EH (cell line): ENCODE results near the gene MALL.
A peak's percentile ranks its signal among the peaks of the same experiment; 100 is the strongest.
"Not testable (repeated sequence)": the region's sequence is repeated elsewhere in the genome, so short reads cannot be mapped to it uniquely, and the experiment has no call there.

Source experiments
- DNase-seq: peaks from one replicate; pipeline ENCODE4 v3.0.0-alpha.2; 2015; ENCODE audit warnings: low read depth

Gene MALL

DNA sequence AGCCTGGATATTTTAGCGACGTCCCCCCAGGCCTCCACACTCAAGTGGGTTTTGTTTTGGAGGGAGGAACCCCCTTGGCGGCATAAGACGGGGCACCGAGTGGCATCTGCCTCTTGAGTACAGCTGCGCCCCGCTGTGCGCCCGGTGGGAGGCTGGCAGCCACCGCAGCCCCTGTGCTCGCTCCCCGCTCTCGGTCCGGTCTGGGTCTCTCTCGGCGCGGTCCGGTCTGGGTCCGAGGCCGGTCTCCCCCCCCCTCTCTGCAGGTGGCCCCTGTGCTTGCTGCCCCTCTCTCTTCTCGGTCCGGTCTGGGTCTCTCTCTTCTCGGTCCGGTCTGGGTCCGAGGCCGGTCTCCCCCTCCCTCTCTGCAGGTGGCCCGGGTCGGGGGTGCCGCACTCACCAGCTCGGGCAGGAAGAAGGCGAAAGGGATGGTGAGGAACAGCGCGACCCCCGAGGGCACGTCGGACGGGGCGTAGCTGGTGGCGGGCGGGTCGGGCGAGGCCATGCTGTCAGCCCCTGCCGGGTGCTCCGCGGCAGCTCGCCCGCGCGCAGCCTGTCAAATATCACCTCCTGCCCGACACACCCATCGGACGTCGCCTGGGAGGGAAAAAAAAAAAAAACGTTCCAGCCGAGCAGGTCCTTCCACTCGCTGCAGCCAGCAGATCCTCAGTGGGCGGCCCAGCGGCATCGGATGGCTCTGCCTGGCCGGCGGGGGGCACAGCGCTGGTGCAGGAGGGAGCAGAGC, at the start of gene MALL:
Gene MALL, minus strand, starts transcription at position 532 of the 742 bp plus-strand sequence. Its CDS starts 30 bp downstream, at position 502.
- DNase-seq = peak; percentile 44

DNA sequence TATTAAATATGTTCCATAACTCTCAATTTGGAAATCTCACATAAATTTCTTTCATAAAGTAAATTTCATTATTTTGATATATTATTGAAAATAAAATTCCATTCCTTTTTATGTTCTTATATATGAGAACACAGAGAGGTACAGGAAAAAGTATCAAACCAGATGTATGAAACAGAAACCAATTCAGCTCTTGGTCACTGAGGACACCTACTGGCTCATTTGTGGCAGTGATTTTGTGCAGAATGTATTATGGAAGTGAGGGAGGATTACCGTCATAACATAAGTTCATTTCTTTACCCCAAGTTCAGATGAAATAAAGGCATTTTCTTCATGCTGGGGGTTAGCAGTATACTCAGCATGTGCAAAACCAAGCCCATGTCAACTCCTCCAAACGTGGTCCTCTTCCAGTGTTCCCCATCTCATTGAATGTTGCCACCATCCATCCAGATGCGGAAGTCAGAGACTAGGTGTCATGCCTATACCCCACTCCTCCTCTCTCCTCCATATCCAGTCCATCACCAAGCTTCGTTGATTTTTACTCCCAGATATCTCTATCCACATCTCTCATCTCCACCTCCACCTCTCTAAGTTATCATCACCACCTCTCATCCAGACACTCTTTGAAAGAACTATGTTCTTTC, 41.7 kb upstream of the MALL start:
- peak; percentile 71 for DNase-seq

DNA sequence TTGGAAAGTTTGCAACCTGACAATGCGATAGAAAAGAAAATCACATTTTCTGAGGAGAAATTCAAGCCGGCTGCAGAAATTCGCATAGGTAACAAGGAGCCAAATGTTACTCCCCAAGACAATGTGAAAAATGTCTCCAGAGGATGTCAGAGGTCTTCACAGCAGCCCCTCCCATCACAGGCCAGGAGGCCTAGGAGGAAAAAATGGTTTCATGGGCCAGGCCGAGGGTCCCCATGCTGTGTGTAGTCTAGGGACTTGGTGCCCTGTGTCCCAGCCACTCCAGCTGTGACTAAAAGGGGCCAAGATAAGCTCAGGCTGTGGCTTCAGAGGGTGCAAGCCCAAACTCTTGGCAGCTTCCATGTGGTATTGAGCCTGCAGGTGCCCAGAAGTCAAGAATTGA, 39.2 kb upstream of the MALL start:
- DNase-seq = not testable (repeated sequence)

DNA sequence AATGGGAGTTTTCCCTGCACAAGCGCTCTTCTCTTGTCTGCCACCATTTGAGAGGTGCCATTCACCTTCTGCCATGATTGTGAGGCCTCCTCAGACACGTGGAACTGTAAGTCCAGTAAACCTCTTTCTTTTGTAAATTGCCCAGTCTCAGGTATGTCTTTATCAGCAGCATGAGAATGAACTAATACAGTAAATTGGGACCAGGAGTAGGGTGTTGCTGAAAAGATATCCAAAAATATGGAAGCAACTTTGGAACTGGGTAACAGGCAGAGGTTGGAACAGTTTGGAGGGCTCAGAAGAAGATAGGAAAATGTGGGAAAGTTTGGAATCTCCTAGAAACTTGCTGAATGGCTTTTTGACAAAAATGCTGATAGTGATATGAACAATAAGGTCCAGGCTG, 38.6 kb upstream of the MALL start:
- DNase-seq = not testable (repeated sequence)

DNA sequence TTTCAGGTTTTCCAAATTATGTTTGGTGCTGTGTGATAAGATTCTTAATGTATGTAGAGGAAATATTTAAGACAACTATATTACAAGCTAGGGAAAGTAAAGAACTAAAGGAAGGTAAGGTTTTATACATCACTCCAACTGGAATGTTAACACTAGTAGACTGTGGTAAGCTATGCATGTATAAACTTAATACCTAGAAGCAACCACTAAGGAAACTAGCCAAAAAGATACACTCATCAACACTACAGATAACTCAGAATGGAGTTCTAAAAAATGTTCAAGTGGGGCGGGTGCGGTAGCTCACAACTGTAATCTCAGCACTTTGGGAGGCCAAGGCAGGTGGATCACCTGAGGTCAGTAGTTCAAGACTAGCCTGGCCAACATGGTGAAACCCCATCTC, 37.8 kb upstream of the MALL start:
- no peak for DNase-seq

DNA sequence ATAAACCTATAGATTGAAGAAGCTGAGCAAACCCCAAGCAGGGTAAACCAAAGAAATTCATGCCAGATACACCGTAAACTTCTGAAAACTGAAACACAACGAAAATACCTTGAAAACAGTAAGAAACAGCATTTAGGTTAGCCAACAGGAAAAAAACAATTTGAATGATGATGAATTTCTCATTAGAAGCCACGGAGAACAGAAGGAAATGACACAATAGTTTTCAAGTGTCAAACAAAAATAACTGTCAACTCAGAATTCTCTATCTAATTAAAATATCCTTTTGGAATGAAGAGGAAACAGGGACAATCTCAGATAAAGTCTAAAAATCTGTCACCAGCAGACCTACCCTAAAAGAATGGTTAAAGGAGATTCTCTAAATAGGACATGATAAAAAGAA, 37.3 kb upstream of the MALL start:
- no peak for DNase-seq

DNA sequence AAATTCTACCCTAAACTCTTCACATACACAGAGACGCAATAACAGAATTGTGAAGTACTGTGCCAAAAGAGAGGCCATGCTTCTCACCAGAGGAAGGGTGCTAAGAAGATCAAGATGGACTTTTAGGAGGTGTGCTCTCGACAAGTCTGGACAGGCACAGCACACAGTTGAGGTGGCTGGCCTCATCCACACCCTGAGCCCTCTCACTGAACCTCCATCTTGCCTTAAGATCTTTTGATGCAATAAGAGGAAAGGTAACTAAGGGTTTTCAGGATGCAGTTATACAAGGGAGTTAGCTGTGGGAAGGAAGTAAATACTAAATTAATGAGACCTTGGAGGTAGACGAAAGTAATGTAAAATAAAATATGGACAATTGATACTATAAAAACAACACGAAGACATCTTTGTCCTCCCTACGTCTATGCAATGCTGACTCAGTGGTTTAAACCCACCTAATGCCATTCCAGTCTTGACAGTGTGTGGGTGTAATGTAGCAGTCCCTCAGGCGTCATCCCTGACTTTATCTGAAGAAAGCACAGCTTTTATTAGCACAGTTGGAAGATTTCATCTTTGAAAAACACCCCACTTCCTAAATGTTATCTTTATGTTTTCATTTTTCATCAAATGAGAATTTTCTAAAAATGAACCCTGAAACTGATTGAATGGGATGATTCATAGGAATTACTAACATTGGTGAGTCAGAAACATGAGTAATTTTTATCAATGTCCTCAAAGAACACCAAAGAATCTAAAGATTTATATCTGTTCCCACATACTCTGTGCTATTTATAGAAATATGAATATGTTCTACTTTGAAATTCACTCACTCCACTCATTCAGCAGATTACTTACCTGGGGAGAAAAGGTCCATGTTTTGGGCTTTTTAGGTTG, 34.0 kb upstream of the MALL start:
- peak; percentile 83 for DNase-seq

DNA sequence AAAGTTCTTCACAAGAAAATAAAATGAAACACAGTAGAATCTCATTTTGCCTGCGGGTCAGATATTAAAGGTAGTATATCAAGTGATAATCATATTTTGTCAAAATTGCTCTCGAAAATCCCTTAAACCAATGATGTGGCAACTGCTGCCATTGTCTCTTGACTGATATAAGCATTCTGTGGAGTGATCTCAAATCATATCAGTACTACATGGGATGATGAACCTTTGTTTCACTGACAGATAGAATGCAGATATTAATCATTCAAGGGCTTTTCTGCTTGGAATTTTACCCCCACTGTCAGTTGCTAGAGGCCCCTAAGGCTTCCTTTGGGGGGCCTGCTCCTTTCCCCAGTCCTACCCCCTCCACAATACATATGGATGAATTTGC, 31.3 kb upstream of the MALL start:
- DNase-seq = no peak

DNA sequence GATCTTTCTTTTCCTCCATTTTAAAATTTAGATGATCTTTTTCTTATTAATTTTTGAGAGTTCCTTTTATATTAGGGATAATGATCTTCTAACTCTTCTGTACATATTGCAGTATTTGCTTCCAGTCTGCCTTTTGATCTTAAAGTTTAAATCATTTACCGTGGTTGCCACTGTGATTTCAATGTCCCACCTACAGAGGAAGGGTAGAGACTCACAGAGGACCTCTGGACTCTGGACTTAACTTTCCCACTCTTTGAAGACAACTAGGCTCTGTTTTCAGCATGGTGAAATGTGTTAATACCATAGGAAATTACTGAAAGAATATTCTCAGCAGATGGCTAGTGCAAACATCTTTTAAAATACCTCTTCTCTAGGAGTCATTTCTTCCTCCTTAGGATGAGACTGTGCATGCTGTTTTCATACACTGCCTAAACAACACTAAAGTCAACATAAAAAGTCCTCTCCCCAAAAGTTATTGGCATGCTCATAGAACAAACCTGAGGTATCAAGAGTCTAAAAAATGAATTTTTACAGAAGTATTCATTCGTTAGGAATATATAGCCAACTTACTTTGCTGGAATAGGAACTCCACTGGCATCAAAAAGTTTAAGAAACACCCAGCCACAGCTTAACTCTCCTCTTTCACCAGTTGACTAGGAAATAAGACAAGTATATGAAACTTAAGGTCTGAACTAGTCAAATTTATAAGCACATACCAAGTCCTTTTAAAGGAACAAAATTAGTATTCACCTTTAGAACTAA, 30.7 kb upstream of the MALL start:
- no peak for DNase-seq

DNA sequence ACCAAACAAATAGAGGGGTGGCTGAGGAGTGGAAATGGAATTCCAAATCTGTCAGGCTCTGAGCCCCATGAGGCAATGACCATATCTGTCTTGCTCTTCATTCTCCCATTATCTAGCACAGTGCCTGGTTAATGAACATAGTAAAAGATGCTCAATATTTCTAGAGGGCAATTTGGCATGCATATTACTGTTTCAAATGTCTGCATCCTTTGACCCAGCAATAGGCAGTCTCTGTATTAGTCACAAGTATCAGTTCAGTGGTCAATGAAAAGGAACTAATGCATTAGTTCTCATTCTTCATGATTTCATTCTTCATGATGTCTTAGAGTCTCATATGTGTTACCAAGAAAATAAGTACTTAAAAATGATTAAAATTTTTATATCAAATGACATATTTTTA, 28.4 kb upstream of the MALL start:
- no peak for DNase-seq

DNA sequence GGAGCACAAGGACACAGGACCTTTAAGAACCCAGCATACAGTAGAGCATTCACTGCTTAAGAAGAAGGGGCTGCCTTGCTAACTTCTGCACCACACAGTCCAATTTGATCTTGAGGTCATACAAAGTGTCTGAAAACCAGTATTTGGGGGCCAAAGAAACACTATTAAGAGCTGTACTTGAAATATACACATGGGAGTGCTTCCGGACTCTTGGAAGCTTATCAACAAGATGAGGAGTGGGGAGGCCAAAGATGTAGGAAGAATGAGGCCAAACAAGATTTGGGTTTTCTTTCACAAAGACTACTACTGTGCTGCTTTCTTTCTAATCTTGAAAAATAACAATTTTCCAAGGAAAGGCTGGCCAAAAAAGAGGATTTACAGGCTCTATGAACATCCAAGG, 24.8 kb upstream of the MALL start:
- no peak for DNase-seq

DNA sequence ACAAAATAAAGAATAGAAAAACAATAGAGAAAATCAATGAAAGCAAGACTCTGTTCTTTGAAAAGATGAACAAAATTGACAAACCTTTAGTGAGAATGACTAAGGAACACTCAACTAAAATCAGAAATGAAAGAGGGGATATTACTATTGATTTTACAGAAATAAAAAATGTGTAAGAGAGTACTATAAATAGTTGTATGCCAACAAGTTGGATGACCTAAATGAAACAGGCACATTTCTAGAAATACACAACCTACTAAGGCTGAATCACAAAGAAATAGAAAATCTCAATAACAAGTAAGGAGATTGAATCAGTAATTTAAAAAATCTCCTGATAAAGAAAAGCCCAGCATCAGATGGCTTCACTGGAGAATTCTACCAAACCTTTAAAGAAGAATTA, 18.4 kb upstream of the MALL start:
- DNase-seq = no peak

DNA sequence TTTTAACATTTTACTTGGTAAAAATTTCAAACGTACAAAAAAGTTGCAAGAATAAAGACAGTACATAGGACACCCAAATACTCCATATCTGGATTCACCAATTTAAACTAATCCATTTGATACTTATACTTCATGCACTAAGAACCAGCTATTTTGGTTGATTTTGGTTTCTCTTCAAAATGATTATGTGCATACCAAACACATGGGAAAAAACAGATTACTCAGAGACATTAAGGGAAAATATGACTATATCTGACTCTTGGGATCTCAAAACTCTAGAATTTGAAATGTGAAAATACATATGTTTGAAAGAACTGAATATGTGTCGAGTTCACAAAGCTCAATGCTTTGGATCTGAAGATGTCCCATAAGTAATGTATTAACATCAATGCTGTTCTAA, 15.5 kb upstream of the MALL start:
- DNase-seq = no peak

DNA sequence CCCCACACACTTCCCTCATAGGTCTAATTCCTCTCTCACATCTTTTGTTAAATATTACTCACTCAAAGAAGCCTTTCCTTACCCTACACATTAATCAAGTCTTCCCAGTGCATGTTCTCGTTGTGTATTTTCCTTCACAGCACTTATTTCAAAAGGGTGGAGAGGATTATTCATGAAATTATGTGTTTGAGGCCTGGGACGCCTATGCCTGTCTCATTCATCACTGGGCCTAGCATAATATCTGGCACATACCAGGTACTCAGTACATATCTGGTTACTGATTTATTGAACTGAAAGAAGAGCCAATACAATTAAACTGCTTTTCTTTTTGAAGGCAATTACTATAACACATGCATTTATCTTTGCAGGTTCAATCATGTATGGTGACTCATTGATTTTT, 15.1 kb upstream of the MALL start:
- DNase-seq = no peak

DNA sequence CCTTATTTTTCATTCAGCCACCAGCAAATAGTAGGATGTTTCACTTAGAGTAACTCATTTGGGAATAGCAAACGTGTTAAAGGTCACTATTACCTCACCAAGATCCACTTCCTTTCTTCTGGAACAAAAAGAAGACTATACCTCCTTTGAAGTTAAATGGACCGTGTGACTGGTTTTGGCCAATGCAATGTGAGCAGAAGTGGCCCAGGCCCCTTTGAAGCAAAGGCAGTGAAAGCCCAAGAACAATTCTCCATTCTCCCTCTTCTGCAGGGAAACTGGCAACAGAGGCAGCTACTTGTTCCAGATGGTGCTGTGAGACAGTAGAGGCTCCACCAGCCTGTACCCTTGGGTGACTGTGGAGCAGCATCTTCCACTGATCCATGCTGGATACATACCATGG, 11.3 kb upstream of the MALL start:
- DNase-seq = no peak

DNA sequence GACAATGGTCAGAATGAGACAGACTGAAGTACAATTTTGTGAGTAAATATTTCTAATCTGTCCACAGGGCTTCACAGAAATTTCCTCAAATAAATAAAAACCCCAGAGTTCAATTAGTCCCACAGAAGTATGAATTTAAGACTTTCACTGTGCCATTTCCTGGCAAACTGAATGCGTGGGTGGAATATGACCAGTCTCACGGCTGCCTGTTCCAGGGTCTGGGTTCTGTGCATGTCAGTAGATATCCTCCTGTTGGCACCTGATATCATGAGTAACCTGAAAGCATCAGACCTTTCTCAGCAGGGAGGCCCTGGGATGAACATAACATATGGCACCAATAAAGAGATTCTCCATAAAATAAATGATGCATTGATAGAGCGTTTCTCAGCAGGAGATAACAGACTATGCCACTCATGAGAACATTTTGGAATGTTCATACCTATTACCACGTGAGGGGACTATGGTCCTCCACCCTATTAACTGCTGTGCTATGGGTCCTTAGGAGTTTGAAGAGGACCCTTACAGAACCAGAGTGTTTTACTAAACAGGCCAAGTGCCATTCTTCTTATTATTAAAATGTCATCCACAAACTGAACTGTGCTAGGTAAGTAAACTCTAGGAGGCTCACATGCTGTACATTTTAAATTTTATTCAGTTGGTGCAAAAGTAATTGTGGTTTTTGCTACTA, 10.6 kb upstream of the MALL start:
- DNase-seq = peak; percentile 28

DNA sequence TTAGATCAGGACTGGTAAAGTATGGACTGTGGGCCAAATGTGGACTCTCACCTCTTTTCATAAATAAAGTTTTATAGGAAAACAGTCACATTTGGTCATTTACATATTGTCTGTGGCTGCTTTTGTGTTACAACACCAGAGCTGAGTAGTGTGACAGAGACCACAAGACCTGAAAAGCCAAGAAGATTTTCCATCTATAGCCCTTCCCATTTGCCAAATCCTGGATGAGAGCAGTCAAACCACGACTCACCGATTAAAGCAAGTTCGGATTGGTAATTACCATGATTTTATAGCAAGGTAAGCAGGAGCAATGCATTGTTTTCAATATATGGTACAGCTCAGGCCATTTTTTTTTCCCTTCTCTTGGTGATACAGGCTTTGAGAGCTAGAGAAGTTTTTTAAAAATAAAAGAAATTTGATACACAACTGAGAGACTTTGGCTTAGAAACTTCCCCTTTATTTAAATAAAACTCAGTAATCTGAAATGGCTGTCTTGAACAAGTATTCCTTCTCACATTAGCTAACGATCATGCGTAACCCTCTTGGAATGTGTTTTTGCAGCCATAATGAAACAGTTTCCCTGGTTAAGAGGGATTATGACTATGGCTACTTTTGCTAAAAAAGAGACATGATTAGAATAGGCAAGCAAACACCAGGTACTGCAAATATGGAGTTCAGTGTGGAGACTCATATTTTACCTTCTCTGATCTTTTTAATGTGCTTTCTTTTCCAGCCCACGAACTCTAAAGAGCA, 9.5 kb upstream of the MALL start:
- DNase-seq = peak; percentile 74

DNA sequence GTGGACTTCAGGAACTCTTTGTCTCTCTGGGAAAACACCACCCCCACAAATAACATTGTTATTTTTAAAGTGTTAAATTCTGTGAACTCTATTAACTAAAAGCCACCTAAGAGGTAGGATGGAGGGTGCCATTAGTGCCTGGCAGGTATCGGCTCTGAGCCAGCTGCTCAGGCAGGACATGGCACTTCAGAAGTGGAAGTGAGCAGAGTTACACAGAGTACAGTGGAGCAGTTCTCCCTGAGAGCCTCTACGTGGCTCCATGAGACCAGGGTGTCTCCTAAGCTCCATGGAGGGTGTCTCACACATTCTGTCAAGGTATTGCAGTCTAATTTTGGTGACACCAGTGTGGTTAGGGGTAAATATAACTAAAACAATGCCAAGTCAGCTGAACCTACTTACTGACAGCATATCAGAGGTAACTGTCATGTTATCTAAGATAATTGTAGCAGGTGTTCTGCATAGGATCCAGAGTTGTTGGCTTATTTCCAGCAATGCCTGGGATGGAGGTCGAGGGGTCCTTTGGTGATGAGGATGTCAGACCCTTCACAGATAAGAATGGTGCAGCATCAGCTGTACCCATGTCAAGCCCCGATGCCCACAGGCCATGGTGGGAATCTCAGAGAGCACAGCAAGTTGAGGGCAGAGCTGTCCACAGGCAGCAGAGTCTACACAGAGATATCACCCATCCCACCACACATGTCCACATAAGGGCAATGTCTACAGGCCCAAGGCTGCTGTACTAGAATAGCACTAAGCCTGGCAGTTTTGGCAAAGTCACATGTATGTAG, 8.6 kb upstream of the MALL start:
- DNase-seq = no peak

DNA sequence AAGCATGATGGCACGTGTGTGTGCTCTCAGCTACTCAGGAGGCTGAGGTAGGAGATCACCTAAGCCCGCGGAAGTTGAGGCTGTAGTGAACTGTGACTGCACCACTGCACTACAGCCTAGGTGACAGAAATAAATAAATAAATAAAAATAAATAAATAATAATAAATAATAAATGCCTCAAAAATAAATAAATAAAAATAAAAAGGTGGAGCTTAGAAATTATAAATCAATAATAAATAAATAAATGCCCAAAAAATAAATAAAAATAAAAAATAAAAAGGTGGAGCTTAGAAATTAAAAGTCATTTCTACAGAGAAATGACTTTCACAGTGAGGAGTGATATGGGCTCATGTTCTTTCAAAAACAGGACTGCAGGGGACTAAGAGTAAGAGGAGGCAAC, 6.0 kb upstream of the MALL start:
- DNase-seq = no peak

DNA sequence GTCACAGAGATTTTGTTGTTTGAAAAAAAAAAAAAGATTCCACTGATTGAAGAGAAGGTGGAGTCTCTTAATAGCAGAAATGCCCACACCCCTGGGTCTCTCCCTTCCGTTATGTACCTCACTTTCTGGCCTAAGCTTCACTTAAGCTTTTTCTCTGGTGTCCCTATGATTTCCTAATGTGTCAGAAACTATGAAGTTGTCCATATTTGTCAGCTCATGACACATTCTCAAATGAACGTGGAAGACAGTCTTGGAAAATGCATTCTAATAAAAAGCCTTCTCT, 5.4 kb upstream of the MALL start:
- DNase-seq = peak; percentile 32
